Measurements from ENCODE around the gene CIITA.
"Not testable (repeated sequence)": the region's sequence is repeated elsewhere in the genome, so short reads cannot be mapped to it uniquely, and the experiment has no call there.

CIITA gene

DNA sequence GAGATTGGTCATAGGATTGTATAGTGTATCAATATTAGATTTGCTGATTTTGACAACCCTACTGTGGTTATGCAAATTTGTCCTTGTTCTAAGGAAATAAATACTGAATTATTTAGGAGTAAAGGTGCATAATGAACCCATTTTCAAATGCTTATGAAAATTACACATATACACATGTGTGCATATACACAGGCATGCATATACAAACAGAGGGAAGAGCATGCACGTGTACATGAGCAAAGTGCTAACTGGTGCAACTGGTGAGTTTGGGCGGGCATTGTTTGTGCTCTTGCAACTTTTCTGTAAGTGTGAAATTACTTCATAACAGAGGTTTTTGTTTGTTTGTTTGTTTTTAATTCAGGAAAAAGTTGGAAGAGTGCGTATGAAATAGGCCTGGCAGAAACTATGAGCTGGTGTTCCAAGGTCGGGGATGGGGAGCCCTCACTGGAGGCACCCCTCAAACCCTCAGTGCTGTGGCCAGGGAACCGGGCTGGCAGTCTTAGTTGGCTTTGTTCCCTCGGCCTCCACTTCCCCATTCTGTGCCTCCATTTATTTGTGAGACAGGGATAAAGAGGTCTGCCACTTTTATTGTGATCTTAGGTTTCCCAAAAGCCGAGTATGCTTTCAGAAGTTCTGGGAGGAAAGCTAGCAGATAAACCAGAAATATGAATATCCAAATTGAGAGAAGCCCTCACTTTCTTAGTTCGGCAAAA is 59.4 kb downstream of the CIITA start:
- DNase-seq: peak; percentile 10

GRCh38 chr16:10937068-10937859 is 60.3 kb downstream of the CIITA start:
- DNase-seq: peak; percentile 29

DNA sequence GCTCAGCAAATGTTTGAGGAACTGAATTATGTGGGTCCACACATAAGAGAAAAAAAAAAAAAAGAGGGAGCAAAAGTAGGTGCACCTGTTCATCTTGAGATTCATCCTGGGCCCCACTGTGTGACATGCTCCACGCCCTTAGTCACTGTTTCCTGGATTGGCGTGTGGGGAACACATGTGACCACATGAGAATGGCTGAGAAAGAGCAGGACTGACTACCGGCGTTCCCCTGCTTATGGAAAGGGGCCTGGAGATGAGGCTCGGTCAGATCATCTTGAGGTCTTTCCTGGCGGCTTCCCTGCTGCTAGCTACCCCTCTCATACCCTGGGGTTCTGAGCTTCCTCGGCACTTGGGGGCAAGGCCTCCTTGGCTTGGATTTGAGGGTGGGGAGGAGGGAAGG is 61.3 kb downstream of the CIITA start:
- DNase-seq: peak; percentile 21

DNA sequence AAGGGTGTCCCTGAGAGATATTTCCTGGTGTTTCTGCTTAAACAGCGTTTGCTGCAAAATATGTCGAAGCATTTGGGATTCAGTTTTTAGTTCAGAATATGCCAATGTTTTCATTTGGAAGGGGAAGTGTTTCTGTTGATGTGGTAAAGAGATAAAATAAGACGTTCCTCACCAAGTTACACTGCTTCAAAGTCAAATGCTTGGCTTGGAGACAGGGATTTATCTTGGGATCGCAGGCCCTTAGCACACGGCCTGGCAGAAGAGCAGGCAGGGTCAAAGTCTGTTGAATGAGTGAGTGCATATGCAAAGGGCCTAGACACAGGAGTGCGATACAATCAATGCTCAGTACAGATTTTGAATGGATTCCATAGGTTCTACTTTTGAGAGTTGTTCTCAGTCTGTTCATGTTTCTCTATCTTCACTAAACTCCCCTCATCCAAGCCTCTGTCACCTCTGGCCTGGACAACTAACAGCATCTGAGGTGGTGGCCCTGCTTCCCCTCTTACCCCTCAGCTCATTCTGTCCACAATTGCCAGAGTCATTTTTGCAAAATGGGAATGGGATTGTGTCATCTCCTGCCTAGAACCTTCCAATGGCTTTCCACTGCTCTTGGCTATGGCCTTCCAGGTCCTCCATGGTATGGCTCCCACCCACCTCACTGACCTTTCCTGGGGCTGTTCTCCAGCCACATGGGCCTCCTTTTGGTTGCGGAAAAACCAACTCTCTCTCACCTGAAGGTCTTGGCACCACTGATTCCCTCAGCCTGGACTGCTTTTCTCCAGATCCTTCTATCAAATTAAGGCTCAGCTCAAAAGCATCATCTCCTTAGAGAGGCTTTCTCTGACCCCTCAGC is 62.0 kb downstream of the CIITA start:
- peak; percentile 17 for DNase-seq

- DNase-seq: peak; percentile 9
Observed at GRCh38 chr16:10939649-10940234, 62.7 kb downstream of the CIITA start.

GRCh38 chr16:10940501-10941079 is 63.6 kb downstream of the CIITA start:
- DNase-seq: peak; percentile 37

DNA sequence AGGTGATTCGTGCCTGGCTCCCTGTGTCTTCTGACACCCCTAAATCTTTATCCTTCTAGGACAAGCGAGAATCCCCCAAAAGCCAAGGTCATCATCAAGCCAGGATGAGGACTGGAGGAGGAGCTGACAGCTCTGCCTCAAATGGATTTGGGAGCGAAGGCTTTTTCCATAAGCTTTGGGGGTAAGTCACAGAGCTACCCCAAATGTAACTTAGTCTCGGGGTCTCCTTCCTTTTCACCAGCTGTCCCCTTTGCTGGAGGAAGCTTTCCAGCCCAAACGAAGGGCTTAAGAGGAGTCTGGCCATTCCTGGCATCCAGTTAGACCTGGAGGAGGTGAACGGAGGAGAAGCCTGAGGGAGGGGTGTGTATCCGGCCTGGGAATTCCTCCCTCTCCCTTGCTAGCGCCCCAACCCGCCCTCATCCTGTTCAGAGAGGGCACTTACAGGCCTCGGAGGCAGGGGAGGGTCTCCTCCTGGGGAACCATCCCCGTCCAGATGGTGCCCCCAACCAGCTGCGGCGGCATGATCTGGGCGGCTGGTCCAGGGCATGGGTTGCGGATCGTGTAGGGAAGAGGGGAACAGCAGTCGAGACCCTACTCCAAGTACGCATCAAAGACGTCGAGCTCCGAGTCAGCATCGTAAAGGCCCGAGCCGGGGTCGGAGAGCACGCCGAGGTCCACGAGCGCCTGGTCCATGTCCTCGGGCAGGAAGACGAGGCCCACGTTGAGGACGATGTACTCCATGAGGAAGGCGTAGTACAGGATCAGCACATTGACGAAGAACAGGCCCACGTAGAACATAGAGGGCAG is 64.3 kb downstream of the CIITA start:
- peak; percentile 59 for DNase-seq

DNA sequence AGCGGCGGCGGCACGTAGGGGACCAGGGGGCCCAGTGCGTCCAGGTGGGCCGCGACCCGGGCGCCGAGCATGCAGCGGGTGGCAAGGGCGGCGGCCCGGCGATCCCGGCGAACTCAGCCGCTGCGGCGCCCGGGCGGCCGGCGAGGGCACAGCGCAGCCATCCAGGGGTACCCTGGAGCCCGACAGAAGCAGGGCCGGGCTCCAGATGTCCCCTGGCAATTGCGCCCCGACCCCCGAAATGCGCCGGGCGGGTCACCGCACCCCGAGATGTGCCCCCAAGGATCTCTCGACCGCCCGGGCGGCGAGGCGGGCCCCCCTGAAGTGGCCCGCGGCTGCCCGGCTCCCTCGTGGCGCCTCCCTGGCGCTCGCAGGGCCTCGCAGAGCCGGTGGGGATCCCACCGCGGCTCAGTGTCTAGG is 64.9 kb downstream of the CIITA start:
- DNase-seq: not testable (repeated sequence)

DNA sequence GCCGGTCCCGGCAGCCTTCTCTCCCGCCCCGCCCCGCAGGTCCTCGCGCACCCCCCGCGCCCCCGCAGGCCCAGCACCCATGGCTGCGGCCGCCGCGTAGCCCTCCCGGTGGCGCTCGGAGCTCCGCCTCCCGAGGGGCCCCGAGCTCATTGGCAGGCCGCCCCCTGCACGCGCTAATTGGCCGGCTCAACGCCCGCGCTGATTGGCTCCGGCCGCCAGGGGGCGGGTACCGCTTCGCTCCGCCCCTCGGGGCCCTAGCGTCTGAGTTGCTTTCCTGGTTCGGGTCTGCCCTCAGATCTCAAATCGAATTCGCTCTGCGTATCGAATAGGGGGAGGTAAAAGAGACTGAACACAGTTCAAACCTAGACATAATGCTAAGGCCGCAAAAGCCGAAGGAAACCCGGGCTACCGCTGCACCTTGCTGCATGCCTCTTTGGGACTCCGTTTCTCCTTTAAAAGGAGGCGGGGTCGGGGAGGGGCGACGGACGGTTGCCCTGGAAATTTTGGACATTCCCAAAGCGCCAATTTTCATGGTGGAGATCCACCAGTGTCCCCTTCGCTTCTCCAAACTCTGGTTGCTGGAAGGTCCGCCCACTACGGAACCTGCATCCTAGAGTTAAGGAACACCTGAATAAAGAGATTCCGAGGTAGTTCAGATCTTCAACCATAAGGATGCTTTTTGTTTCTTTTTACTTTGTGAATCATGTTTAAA is 65.5 kb downstream of the CIITA start, which contains the start of gene DEXI:
Gene DEXI, minus strand, starts transcription at position 117 of the 712 bp plus-strand sequence. CDS start 463 bp downstream, outside the sequence.
- peak; percentile 93 for DNase-seq

DNA sequence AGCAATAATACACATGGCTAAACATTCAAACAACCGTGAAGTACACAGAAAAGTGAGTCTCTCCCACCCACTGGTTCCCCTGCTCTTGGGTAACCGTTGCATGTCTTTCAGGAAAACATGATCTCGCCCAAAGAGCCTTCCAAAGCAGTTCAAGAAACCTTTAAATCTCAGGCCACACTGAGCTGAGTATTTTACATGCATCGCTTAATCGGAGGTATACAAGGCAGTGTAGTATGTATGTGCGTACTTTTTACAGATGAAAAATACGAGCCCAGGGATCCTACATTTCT is 66.0 kb downstream of the CIITA start:
- DNase-seq: no peak

DNA sequence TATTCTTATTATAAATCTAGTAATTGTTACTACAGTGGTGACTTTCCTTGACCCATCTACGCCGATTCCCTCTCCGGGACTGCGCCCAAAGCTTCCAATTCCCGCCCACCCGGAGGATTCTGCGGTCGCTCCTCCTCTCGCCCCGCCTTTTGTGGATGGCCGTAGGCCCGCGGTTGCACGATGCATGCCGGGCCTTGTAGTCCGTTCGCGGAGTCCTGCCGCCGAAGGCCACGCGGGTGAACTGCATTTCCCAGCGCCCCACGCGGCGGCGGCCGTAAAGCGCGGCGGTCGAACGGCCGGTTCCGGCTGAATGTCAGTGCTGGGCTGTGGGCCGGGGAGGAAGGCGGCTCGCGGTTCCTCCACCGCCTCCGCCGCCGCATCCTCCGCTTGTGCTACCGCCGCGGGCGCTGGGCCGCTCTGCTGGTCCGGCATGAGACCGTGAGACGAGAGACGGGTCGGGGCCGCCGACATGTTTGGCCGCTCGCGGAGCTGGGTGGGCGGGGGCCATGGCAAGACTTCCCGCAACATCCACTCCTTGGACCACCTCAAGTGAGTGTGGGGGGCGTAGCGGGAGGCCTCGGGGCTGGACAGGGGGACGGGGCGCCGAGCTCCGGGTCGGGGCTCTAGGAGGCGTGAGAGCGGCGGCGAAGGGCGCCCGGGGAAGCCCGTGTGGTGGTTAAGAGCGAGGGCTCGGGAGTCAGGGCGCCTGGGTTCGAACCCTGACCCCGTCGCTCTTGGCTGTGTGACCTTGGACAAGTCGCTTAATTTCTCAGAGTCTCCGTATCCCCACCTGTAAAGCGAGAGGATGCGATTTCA is 67.5 kb downstream of the CIITA start, which contains the start of gene CLEC16A:
Gene CLEC16A, plus strand, starts transcription at position 316 of the 816 bp plus-strand sequence. Its CDS starts 154 bp downstream, at position 470.
- DNase-seq: peak; percentile 98

GRCh38 chr16:10945065-10945787 is 68.2 kb downstream of the CIITA start:
- DNase-seq: peak; percentile 23

- DNase-seq: peak; percentile 28
Observed at GRCh38 chr16:10946308-10946707, 69.3 kb downstream of the CIITA start.

DNA sequence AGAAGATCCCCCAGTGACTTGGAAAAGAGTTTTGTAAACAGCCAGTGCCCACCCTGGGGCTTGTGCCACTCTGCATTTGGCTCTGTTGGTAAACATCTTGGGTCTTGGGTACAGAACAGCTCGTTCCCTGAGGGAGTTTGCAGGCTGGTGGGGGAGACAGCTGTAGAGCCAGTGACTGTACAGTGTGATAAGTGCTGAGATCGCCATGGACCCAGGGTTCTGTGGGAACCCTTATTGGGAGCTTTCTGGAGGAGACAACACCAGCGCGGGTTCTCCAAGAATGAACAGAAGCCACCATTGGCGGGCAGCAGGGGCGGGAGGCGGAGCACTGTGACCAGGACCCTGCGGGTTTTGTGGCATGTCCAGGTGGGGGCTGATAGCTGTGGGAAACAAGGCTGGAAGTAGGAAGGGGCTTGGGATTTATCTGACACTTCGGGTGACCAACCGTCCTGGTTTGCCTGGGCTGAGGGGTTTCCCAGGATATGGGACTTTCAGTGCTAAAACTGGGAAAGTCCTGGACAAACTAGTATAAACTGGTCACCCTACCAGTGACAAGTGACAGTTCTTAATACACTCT is 70.3 kb downstream of the CIITA start:
- peak; percentile 32 for DNase-seq

DNA sequence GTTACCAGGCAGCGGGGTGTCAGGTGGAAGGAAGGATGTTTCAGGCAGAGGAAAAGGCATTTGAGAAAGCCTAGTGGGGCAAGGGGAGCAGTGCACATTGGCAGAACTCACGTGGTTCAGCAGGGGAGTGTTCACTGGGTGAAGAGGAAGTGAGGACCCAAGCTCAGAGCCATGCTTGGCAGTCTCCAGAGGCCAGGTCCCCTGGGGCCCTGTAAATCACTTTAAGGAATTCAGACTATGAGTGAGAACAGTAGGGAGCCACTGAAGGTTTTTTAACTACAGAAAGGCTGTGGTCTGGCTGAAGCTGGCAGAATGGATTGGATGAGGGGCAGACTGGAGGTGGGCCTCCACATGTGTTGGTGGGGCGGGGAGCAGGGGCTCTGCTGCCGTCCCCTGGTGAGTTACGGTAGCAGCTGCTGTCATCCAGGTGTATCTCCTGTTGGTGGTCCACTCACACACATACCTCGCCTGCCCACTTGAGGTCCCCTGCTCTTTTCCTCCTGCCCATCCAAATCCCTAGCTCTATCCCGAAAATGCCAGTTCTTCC is 72.5 kb downstream of the CIITA start:
- DNase-seq: peak; percentile 33

DNA sequence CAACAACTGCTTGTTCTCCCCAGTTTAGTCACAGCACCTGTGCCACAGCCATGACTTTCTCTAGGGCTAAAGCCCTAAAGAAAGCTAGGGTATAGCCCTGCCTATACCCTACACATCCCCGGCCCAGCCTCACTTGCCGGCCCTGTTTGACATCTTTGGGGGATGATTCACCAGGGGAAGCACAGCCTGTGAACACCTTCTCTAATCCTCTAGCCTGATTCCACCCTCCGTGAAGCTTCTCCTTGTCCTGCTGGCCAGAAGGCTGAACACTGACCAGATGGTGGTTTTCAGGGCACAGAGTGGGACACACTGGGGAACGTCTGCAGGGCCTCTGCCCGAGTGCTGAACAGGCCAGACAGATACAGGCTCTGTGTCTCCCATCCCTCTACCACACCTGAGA is 73.4 kb downstream of the CIITA start:
- peak; percentile 14 for DNase-seq

- DNase-seq: no peak
Observed at GRCh38 chr16:10951026-10951425, 74.0 kb downstream of the CIITA start.

GRCh38 chr16:10954903-10955302 is 77.9 kb downstream of the CIITA start:
- no peak for DNase-seq

All from left hindlimb (tissue), 1 donor.